ENCODE results near the gene DHODH.
A peak's percentile ranks its signal among the peaks of the same experiment; 100 is the strongest.

DNA sequence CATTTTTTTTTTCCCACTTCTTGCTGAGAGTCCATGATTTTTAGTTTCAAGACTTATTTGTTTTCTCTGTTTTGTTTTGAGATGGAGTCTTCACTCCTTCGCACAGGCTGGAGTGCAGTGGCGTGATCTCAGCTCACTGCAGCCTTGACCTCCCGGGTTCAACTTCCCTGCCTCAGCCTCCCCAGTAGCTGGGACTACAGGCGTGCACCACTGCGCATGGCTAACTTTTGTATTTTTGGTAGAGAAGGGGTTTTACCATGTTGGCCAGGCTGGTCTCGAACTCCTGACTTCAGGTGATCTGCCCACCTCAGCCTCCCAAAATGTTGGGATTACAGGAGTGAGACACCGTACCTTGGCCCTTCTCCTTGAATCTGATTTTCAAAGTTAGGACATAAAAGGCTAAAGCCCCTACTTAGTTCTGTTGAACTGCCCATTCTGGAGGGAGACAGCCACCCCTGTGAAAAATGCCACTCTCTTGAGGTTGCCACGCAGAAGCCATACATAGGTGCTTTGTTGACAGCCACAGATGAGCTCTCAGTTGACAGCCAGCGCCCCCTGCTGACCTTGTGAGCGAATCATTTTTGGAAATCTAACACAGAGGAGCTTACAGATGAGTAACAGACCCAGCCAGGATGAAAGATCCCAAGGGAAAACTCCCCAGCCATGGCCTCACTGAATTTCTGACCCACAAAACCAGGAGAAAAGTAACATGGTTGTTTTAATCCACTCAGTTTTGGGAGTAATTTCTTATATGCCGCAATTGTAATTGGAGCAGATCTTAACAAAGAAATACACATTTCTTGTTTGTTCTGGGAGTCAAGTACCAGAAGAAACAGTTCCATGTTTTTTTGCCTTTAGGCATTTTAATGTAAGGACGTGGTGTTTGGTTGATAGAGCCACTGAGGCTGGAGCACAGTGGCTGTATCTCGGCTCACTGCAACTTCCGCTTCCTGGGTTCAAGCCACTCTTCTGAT, 47.2 kb upstream of the DHODH start:
- TF ChIP-seq, protein P1, sequence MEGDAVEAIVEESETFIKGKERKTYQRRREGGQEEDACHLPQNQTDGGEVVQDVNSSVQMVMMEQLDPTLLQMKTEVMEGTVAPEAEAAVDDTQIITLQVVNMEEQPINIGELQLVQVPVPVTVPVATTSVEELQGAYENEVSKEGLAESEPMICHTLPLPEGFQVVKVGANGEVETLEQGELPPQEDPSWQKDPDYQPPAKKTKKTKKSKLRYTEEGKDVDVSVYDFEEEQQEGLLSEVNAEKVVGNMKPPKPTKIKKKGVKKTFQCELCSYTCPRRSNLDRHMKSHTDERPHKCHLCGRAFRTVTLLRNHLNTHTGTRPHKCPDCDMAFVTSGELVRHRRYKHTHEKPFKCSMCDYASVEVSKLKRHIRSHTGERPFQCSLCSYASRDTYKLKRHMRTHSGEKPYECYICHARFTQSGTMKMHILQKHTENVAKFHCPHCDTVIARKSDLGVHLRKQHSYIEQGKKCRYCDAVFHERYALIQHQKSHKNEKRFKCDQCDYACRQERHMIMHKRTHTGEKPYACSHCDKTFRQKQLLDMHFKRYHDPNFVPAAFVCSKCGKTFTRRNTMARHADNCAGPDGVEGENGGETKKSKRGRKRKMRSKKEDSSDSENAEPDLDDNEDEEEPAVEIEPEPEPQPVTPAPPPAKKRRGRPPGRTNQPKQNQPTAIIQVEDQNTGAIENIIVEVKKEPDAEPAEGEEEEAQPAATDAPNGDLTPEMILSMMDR (conservative IDR thresholded peaks at IDR 0.05), result peak; percentile 92
- TF ChIP-seq ZFX (IDR thresholded peaks at IDR 0.05), result no peak
